GM12873 (cell line): Measurements from ENCODE around the gene NFIB.

Experiments
- TF ChIP-seq, protein P1 (sequence below): IDR thresholded peaks from 2 replicates; pipeline ENCODE4 v1.5.1; 2012; ENCODE audit warnings: low read depth, mild to moderate bottlenecking, moderate library complexity, low read length, control low read depth; ENCODE audit not compliant: insufficient read depth; ENCODE audit errors: missing control alignments

NFIB gene

GRCh38 chr9:14247577-14247976 is 66.4 kb downstream of the NFIB start:
- TF ChIP-seq, protein P1, sequence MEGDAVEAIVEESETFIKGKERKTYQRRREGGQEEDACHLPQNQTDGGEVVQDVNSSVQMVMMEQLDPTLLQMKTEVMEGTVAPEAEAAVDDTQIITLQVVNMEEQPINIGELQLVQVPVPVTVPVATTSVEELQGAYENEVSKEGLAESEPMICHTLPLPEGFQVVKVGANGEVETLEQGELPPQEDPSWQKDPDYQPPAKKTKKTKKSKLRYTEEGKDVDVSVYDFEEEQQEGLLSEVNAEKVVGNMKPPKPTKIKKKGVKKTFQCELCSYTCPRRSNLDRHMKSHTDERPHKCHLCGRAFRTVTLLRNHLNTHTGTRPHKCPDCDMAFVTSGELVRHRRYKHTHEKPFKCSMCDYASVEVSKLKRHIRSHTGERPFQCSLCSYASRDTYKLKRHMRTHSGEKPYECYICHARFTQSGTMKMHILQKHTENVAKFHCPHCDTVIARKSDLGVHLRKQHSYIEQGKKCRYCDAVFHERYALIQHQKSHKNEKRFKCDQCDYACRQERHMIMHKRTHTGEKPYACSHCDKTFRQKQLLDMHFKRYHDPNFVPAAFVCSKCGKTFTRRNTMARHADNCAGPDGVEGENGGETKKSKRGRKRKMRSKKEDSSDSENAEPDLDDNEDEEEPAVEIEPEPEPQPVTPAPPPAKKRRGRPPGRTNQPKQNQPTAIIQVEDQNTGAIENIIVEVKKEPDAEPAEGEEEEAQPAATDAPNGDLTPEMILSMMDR = no peak

GRCh38 chr9:14246951-14247350 is 67.0 kb downstream of the NFIB start:
- TF ChIP-seq, protein P1 = no peak

DNA sequence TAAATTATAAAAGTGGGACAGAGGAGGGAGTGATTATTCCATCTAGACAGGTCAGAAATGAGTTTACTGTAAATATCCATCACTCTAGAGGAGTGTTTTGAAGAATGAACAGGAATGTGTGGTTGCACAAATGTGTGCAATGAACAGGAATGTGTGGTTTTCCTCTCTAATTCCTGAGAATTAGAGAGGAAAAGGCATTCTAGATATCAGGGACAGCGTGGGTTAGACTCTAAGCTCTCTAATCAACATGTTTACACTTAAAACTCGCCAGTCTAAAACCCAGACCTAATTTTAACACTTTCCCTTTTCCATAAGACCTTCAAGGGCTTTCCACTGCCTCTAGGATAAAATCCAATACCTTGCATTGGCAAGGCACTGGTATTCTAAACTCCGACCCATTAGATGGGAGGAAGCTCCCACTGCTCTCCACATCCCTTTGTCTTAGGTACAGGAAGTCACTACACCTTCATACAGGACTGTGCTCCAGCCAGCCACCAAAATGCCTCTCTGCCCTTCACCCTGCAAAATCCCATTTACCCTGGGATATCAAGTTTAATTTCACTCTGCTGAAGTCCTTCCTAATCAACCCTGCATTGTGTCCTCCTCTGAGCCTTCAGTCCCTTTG is 67.9 kb downstream of the NFIB start:
- TF ChIP-seq, protein P1 = no peak

GRCh38 chr9:14243514-14244042 is 70.4 kb downstream of the NFIB start:
- TF ChIP-seq, protein P1 = no peak

DNA sequence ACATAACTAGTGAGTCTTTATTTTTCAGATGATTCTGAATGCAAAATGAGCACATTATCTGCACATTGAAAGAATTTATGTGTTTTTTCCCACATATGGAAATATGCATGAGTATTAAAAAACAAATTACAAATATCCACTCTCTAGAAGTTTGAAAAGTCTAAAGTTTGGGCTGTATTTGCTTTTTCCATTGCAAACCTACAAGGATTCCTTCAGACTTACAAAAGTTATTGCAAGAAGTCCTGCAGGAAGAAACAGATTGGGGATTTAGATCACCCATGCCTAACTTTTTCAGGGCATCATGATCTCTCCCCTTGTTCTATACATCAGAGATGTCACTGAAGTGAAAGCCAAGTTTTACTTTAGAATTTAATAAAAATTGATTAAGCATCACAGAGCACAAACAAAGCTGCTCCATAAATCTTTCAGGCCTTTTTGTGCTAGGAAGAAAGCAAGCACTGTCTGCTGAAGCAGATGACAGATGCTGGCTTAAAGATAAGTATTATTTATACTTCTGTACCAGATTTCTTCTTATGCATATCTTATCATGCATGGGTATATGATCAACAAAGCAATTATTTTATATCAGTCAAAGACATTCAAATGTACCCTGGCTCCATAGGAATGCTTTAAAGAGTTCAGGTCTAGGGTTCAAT is 71.7 kb downstream of the NFIB start:
- TF ChIP-seq, protein P1 = no peak

GRCh38 chr9:14240537-14240936 is 73.4 kb downstream of the NFIB start:
- TF ChIP-seq, protein P1 = no peak

GRCh38 chr9:14238518-14238917 is 75.4 kb downstream of the NFIB start:
- TF ChIP-seq, protein P1 = no peak
